Epithelial cell of esophagus (primary cell): ENCODE measurements around the gene DYNC1I1.

Experiments used
- DNase-seq: peaks from one replicate; pipeline ENCODE4 v3.0.0; 2010; ENCODE audit warnings: low read depth
- H3K4me3 ChIP-seq: 2 replicates; pipeline ENCODE4 v1.5.1; 2011; ENCODE audit warnings: mild to moderate bottlenecking, low read length, control low read depth
- CTCF ChIP-seq: IDR thresholded peaks from 2 replicates; pipeline ENCODE4 v1.5.1; 2011; ENCODE audit warnings: low read depth, mild to moderate bottlenecking, low read length, control low read depth, inconsistent platforms; ENCODE audit not compliant: insufficient read depth; ENCODE audit errors: missing control alignments

Gene DYNC1I1

DNA sequence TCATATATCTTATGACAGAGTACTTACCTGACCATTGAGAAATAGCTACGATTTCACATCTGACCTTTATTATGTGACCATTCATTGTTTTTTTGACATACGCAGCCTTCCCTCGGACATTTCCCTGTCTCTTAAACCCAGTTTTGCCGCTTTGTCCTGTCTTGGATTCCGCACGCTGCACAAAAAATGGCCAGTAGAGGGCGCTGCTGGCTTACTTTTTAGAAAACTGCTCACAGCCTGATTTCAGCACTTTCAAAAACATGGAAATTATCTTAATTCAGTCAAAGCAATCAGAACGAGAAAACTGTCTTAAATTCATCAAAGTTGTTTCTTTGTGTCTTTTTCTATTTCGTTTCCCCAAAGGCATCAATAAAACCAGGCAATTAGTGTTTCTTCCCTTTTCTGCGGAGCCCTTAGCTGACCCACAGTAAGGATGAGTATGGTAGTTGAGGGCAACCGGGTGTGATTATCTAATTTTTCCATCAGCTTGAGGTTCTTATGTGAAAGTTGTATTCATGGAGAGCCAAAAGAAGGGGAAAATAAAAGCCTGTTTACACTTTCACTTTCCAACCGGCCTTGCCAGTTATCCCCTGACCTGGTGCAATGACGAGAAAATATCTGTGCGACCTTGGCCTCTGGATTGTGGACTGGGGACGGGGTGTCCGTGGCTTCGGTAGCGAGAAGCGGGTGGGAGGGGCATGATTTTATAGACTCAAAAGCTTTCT is 144.4 kb downstream of the DYNC1I1 start:
- peak; percentile 70 for DNase-seq
- TF ChIP-seq CTCF, result peak; percentile 88
- no peak overlapping the region for H3K4me3 ChIP-seq

DNA sequence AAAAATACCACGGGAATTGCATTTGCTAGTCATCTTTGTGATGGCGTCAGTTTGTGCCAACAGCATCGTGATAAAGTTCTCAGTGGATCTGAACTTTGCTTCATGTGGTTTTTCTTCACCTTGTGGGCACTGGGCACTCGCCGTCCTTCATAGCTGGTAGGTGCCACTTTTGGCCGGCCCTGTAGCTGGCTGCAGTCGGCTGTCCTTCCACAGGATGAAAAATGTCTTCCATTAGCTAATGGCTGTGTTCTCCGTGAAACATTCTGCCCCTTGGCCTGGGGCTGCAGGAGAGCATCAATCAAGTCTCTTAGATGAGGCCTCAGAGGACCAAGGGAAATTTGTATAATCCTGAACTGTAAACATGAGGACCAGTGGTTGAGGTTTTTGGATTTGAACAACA is 145.3 kb downstream of the DYNC1I1 start:
- no peak for DNase-seq
- no peak overlapping the region for H3K4me3 ChIP-seq
- TF ChIP-seq CTCF, result no peak

DNA sequence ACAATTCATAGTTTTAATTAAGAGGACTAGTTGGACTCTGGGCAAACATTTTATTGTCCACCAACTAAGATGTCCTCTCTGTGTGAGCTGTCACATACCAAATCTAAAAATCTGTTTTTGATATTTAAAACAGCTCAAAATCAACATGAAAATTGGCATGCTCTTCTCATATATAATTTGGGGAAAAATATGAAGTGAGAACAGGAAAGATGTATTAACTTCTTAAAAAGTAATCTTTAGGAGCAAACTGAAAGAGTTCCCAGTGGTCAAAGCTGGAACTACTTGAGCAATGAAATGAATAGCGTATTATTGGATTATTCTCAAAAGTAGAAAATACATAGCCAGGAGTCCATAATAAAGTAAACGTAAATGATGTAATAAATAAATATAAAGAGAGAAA is 147.2 kb downstream of the DYNC1I1 start:
- no peak for DNase-seq
- H3K4me3 ChIP-seq, result no peak overlapping the region
- no peak for TF ChIP-seq CTCF

DNA sequence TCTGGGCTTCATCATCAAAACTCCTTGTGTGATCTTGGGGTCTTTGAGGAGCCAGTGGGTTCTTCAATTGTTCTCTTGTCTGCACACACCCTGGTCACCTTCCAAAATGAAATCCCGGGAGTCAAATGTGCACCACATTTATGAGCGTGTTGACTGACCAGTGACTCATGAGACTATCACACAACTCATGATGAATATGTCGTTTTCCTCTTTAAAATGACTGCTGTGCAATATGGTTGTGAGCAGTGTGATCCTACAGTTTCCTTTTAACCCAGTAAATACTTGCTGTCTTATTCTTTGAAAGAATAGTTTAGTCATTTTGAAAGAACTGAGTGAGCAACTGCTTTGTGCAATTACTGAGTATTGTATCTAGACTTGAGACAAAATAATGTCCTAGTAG is 149.2 kb downstream of the DYNC1I1 start:
- TF ChIP-seq CTCF, result no peak
- H3K4me3 ChIP-seq, result no peak overlapping the region
- DNase-seq, result peak; percentile 30

DNA sequence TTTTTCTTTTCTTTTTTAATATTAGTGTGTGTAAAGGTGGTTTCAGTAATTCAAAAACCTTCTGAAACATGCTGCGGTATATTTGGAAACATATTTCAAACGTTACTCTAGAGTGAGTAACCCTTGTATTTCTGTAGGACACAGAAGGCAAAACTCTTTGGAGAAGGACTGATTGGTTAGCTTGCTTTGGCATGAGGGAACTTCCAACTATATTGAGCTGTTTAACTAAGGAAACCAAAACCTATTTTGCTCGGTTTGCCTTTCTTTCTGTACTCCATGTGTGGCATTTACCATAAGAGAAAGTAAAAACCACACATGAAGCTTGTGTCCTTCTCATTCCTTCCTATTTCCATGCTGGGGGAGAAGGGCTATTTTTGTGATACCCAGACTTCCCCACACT is 149.8 kb downstream of the DYNC1I1 start:
- no peak for TF ChIP-seq CTCF
- no peak for DNase-seq

GRCh38 chr7:95925236-95925635 is 152.9 kb downstream of the DYNC1I1 start:
- TF ChIP-seq CTCF, result no peak
- no peak for DNase-seq
- no peak overlapping the region for H3K4me3 ChIP-seq

More for the DNA sequence above, 149.8 kb downstream of the DYNC1I1 start:
- no peak overlapping the region for H3K4me3 ChIP-seq

GRCh38 chr7:95925971-95926370 is 153.6 kb downstream of the DYNC1I1 start:
- TF ChIP-seq CTCF, result no peak
- DNase-seq, result no peak

More at GRCh38 chr7:95925971-95926370, 153.6 kb downstream of the DYNC1I1 start:
- H3K4me3 ChIP-seq, result no peak overlapping the region
